GM18499 (cell line): ENCODE results near the gene ECI1.
"Not testable (repeated sequence)": the region's sequence is repeated elsewhere in the genome, so short reads cannot be mapped to it uniquely, and the experiment has no call there.

Experiments used
- ATAC-seq: cut with Tn5 transposase; IDR thresholded peaks from one replicate; pipeline ENCODE4 v1.9.1; 2021; ENCODE audit warnings: moderate number of reproducible peaks; ENCODE audit not compliant: insufficient read depth, unreplicated experiment

ECI1 gene

GRCh38 chr16:2213817-2214718 lies 37.3 kb downstream of the ECI1 start:
- peak; percentile 17 for ATAC-seq

- ATAC-seq = no peak
Measured at GRCh38 chr16:2212362-2213324, 38.7 kb downstream of the ECI1 start.

GRCh38 chr16:2211923-2212347 lies 39.5 kb downstream of the ECI1 start:
- no peak for ATAC-seq

GRCh38 chr16:2210386-2211365 lies 40.7 kb downstream of the ECI1 start, which contains the start of gene BRICD5:
TSS of gene BRICD5 (minus strand) at chr16:2210863. CDS start at chr16:2210833, 30 bp downstream.
- ATAC-seq = no peak

GRCh38 chr16:2210009-2210332 lies 41.4 kb downstream of the ECI1 start:
- no peak for ATAC-seq

- ATAC-seq = no peak
Measured at GRCh38 chr16:2209258-2210008, 42.0 kb downstream of the ECI1 start.

- ATAC-seq = no peak
Measured at GRCh38 chr16:2208772-2209171, 42.6 kb downstream of the ECI1 start.

- ATAC-seq = no peak
Measured at GRCh38 chr16:2208308-2208707, 43.1 kb downstream of the ECI1 start.

- ATAC-seq = no peak
Measured at GRCh38 chr16:2207872-2208271, 43.5 kb downstream of the ECI1 start.

- ATAC-seq = no peak
Measured at GRCh38 chr16:2206780-2207433, 44.5 kb downstream of the ECI1 start.

- no peak for ATAC-seq
Measured at GRCh38 chr16:2206420-2206779, 45.0 kb downstream of the ECI1 start.

- ATAC-seq = no peak
Measured at GRCh38 chr16:2205967-2206313, 45.4 kb downstream of the ECI1 start.

- peak; percentile 45 for ATAC-seq
Measured at GRCh38 chr16:2205104-2205966, 46.1 kb downstream of the ECI1 start, which contains the start of gene MLST8. TSS of gene MLST8 (plus strand) at chr16:2205454. CDS start at chr16:2206086, 632 bp downstream.

- no peak for ATAC-seq
Measured at GRCh38 chr16:2204416-2205103, 46.8 kb downstream of the ECI1 start.

- ATAC-seq = not testable (repeated sequence)
Measured at GRCh38 chr16:2203119-2203688, 48.2 kb downstream of the ECI1 start.

- no peak for ATAC-seq
Measured at GRCh38 chr16:2200313-2200712, 51.1 kb downstream of the ECI1 start.

GRCh38 chr16:2199621-2200139 lies 51.7 kb downstream of the ECI1 start:
- ATAC-seq = no peak
